Sigmoid colon (tissue), 7 donors: ENCODE measurements around the gene STK10. TPM values are rescaled to one million over a fixed set of nuclear protein-coding genes. Genes with fewer than 3 reads are reported as not detected.

Source experiments
- DNase-seq: peaks from one replicate; pipeline ENCODE4 v3.0.0-alpha.2; 2019
- H3K27ac ChIP-seq, 4 donors: fragments of 200-600 bp; sonication (generic); one replicate each; pipeline ENCODE4 v1.5.1; 2016 to 2019; ENCODE audit warnings: mild to moderate bottlenecking in 1 of 4
- H3K27me3 ChIP-seq, 3 donors: fragments of 200-600 bp; sonication (generic); one replicate each; pipeline ENCODE4 v1.5.1; 2019; ENCODE audit warnings: mild to moderate bottlenecking in 1 of 3
- H3K36me3 ChIP-seq, 4 donors: fragments of 200-600 bp; sonication (generic); one replicate each; pipeline ENCODE4 v1.5.1; 2016 to 2019
- H3K4me1 ChIP-seq, 4 donors: fragments of 200-600 bp; sonication (generic); one replicate each; pipeline ENCODE4 v1.5.1; 2017 to 2019
- H3K4me3 ChIP-seq, 4 donors: fragments of 200-600 bp; sonication (generic); one replicate each; pipeline ENCODE4 v1.5.1; 2017 to 2019; ENCODE audit warnings: mild to moderate bottlenecking in 2 of 4, moderate library complexity in 1 of 4
- H3K9me3 ChIP-seq, 4 donors: fragments of 200-600 bp in 3 of 4; sonication (generic) in 3 of 4; one replicate each; pipeline versions ENCODE4 v1.5.1 to v1.6.1; 2013 to 2019
- CTCF ChIP-seq, 4 experiments: fragments of 450-650 bp in 3 of 4; fragments of 200-600 bp in 1 of 4; IDR thresholded peaks; one replicate each; pipeline ENCODE4 v1.5.1; 2016 to 2019; ENCODE audit warnings: antibody characterized with exemption in 4 of 4, mild to moderate bottlenecking in 3 of 4, moderate library complexity in 2 of 4
- EP300 ChIP-seq, 4 donors: sonication (generic); formaldehyde crosslinking; IDR thresholded peaks; one replicate each; pipeline ENCODE4 v1.6.1; 2017; ENCODE audit warnings: antibody characterized with exemption in 4 of 4
- POLR2A ChIP-seq, 2 donors: fragments of 450-650 bp; IDR thresholded peaks; one replicate each; pipeline ENCODE4 v1.6.1; 2016; ENCODE audit warnings: antibody characterized with exemption in 2 of 2, mild to moderate bottlenecking in 2 of 2, moderate library complexity in 2 of 2
- POLR2AphosphoS5 ChIP-seq, 4 donors: sonication (generic); formaldehyde crosslinking; IDR thresholded peaks; one replicate each; pipeline ENCODE4 v1.6.1; 2017; ENCODE audit warnings: antibody characterized with exemption in 4 of 4
- WGBS, 2 donors: extraction: QIAGEN DNeasy Blood & Tissue Kit; methylation state at CpG; one replicate each; pipeline ENCODE4 v1.1.7; 2013; 5-methylcytosine and 5-hydroxymethylcytosine counted together
- intact Hi-C: fragments of 100-400 bp; cut with DNase I; formaldehyde crosslinking; loops from one replicate; pipeline ENCODE4 v1.15.1; 2023
- polyA plus RNA-seq, 3 donors: library from polyadenylated mRNA; stranded (reverse); fragments of 200-250 nt; gene quantifications; one replicate each; pipeline ENCODE4 v1.2.3, GENCODE V29; 2013
- total RNA-seq, 4 donors: library from RNA; depleted of rRNA; stranded (reverse); fragments of >200 nt; gene quantifications; one replicate each; pipeline ENCODE4 v1.1.0, GENCODE V29; 2016
- donor health status: healthy with polysubstance abuse.
- donor health status: Bipolar disorder and iron deficiency.
- donor health status: healthy.

The STK10 gene
- total and polyA plus RNA-seq, 7 donors: 4.2 to 28.6 (median 12.5) TPM

GRCh38 chr5:172002310-172002709 lies 185.7 kb downstream of the STK10 start:
- peaks cover 0 to 66% (median 53%) of the 10 kb centered on the region in 4 donors for H3K4me1 ChIP-seq
- H3K27me3 ChIP-seq: no peaks in the 10 kb centered on the region
- H3K9me3 ChIP-seq: no peaks in the 10 kb centered on the region
- intact Hi-C loops: loop anchor here (5.0 to 10.0 kb wide), 2 partner anchors 90 to 588 kb away; partner anchors contain the start of gene FGF18
- no peak overlapping the region for H3K27ac ChIP-seq
- H3K4me3 ChIP-seq: no peak overlapping the region
- no peaks in the 10 kb centered on the region for H3K36me3 ChIP-seq
- no peak for TF ChIP-seq EP300 (IDR thresholded peaks at IDR 0.05)
- peak in 3 of 4 experiments; percentile 11 to 16 (median 12) for TF ChIP-seq CTCF (IDR thresholded peaks at IDR 0.05)
- no peak for TF ChIP-seq POLR2AphosphoS5 (IDR thresholded peaks at IDR 0.05)
- WGBS, 2 donors: 42 to 47% methylated on average over 2 of the region's 2 CpGs
- DNase-seq: no peak

GRCh38 chr5:171999877-172000276 lies 188.1 kb downstream of the STK10 start:
- TF ChIP-seq EP300 (IDR thresholded peaks at IDR 0.05): no peak
- intact Hi-C loops: loop anchor here (5.0 to 10.0 kb wide), 2 partner anchors 88 to 585 kb away; partner anchors contain the start of gene FGF18
- H3K27me3 ChIP-seq: no peaks in the 10 kb centered on the region
- H3K9me3 ChIP-seq: no peaks in the 10 kb centered on the region
- H3K27ac ChIP-seq: no peak overlapping the region
- no peak overlapping the region for H3K4me3 ChIP-seq
- H3K4me1 ChIP-seq: peaks cover 0 to 74% (median 55%) of the 10 kb centered on the region in 4 donors
- no peaks in the 10 kb centered on the region for H3K36me3 ChIP-seq
- no peak for DNase-seq
- 77 to 86% methylated on average over 5 of the region's 5 CpGs for WGBS, 2 donors

- 91 to 96% methylated on average over 2 of the region's 2 CpGs for WGBS, 2 donors
- Histone ChIP-seq H3K36me3 (no peaks in the 10 kb centered on the region), H3K27ac (no peak overlapping the region), H3K4me3 (no peak overlapping the region), H3K27me3 (no peaks in the 10 kb centered on the region), H3K9me3 (no peaks in the 10 kb centered on the region), H3K4me1 (peaks cover 0 to 67% (median 47%) of the 10 kb centered on the region in 4 donors)
- no peak for TF ChIP-seq POLR2AphosphoS5 (IDR thresholded peaks at IDR 0.05)
- no peak for DNase-seq
- intact Hi-C loops: no loop called here
Observed at GRCh38 chr5:171999100-171999499, 188.9 kb downstream of the STK10 start.

GRCh38 chr5:171997011-171997410 lies 191.0 kb downstream of the STK10 start:
- Histone ChIP-seq H3K9me3 (no peaks in the 10 kb centered on the region), H3K4me1 (peaks cover 0 to 51% (median 29%) of the 10 kb centered on the region in 4 donors)
- intact Hi-C loops: no loop called here

GRCh38 chr5:171992813-171993212 lies 195.2 kb downstream of the STK10 start:
- WGBS, 2 donors: 90 to 91% methylated on average over 2 of the region's 2 CpGs
- DNase-seq: no peak
- intact Hi-C loops: no loop called here

More at GRCh38 chr5:171997011-171997410, 191.0 kb downstream of the STK10 start:
- H3K4me3 ChIP-seq: no peak overlapping the region
- H3K36me3 ChIP-seq: no peaks in the 10 kb centered on the region
- H3K27me3 ChIP-seq: no peaks in the 10 kb centered on the region
- TF ChIP-seq EP300 (IDR thresholded peaks at IDR 0.05) (no peak), POLR2A (IDR thresholded peaks at IDR 0.05) (no peak), POLR2AphosphoS5 (IDR thresholded peaks at IDR 0.05) (no peak), CTCF (IDR thresholded peaks at IDR 0.05) (no peak)
- H3K27ac ChIP-seq: no peak overlapping the region
- 83 to 87% methylated on average over 3 of the region's 3 CpGs for WGBS, 2 donors
- no peak for DNase-seq

More at GRCh38 chr5:171992813-171993212, 195.2 kb downstream of the STK10 start:
- Histone ChIP-seq H3K36me3 (no peaks in the 10 kb centered on the region), H3K27ac (no peak overlapping the region), H3K4me1 (peaks cover 0 to 25% (median 11%) of the 10 kb centered on the region in 4 donors), H3K4me3 (no peak overlapping the region), H3K9me3 (no peaks in the 10 kb centered on the region), H3K27me3 (no peaks in the 10 kb centered on the region)
- TF ChIP-seq POLR2A (IDR thresholded peaks at IDR 0.05) (no peak), POLR2AphosphoS5 (IDR thresholded peaks at IDR 0.05) (no peak), CTCF (IDR thresholded peaks at IDR 0.05) (no peak), EP300 (IDR thresholded peaks at IDR 0.05) (no peak)
